Suprapubic skin (tissue), 4 donors: ENCODE measurements around the gene MOB3C.

ENCODE experiments used
- EP300 ChIP-seq: sonication (generic); formaldehyde crosslinking; IDR thresholded peaks from one replicate; pipeline ENCODE4 v1.6.1; 2017; ENCODE audit warnings: antibody characterized with exemption
- POLR2A ChIP-seq, 2 donors: fragments of 450-650 bp; IDR thresholded peaks; one replicate each; pipeline ENCODE4 v1.6.1; 2017; ENCODE audit warnings: antibody characterized with exemption in 2 of 2, mild to moderate bottlenecking in 2 of 2, moderate library complexity in 2 of 2
- POLR2AphosphoS5 ChIP-seq, 3 donors: sonication (generic); formaldehyde crosslinking; IDR thresholded peaks; one replicate each; pipeline ENCODE4 v1.6.1; 2017; ENCODE audit warnings: antibody characterized with exemption in 3 of 3
- TF ChIP-seq, protein P1 (sequence below), 2 donors: fragments of 200-600 bp in 1 of 2; fragments of 450-650 bp in 1 of 2; sonication (generic) in 1 of 2; IDR thresholded peaks; one replicate each; pipeline ENCODE4 v1.5.1; 2016 to 2019; ENCODE audit warnings: antibody characterized with exemption in 2 of 2, mild to moderate bottlenecking in 1 of 2, moderate library complexity in 1 of 2

DNA sequence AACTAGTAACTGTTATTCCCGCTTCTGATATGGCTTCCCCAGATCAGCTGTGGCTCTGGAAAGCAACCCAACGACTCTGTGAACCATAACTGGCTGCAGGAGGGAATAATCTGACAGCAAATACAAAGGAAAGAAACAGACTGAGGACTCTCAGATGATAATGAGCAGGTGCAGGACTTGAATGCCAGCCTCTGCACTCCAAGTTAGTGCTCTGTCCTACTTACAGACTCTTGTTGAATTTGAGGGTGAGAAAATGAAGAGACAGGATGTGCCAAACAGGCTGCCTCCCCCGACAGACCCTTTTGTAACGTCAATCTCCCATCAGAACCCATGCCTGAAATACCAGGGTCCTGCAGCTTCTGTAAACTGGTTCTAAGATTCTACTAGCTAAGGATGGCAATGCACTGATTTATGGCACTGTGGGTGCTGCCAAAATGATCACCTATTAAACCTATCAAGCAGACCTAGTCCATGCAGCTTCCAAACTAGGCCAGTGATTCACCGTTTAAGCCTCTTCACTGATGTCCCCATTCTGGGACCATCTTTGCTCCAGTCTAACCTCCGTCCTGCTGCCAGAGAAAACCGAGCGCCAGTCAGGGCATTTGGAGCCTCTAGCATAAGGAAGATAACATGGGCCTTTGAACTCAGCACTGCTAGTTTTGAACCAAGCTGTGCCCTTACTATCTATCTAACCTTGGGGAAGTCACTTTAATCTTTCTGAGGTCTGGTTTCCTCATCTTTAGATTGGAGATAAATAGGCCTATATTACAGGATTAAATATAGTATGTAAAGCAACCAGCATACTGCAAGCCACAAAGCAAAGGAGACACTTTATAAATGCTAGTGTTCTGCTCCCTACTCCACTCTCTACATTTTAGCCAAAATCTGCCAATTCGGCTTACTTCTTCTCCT is 17.3 kb downstream of the MOB3C start:
- TF ChIP-seq, protein P1, sequence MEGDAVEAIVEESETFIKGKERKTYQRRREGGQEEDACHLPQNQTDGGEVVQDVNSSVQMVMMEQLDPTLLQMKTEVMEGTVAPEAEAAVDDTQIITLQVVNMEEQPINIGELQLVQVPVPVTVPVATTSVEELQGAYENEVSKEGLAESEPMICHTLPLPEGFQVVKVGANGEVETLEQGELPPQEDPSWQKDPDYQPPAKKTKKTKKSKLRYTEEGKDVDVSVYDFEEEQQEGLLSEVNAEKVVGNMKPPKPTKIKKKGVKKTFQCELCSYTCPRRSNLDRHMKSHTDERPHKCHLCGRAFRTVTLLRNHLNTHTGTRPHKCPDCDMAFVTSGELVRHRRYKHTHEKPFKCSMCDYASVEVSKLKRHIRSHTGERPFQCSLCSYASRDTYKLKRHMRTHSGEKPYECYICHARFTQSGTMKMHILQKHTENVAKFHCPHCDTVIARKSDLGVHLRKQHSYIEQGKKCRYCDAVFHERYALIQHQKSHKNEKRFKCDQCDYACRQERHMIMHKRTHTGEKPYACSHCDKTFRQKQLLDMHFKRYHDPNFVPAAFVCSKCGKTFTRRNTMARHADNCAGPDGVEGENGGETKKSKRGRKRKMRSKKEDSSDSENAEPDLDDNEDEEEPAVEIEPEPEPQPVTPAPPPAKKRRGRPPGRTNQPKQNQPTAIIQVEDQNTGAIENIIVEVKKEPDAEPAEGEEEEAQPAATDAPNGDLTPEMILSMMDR (IDR thresholded peaks at IDR 0.05), result no peak
- TF ChIP-seq POLR2A (IDR thresholded peaks at IDR 0.05) (no peak), POLR2AphosphoS5 (IDR thresholded peaks at IDR 0.05) (no peak), EP300 (no peak)
